GM12875 (cell line): ENCODE results near the gene SSX2IP.

Experiments used
- H3K4me3 ChIP-seq: one replicate; pipeline ENCODE4 v1.5.1; 2011; ENCODE audit warnings: low read depth, low read length, control low read depth
- CTCF ChIP-seq: IDR thresholded peaks from 2 replicates; pipeline ENCODE4 v1.5.1; 2011; ENCODE audit warnings: low read depth, mild to moderate bottlenecking, control low read depth, inconsistent platforms, low read length, moderate library complexity, borderline replicate concordance; ENCODE audit not compliant: insufficient read depth

The SSX2IP gene

DNA sequence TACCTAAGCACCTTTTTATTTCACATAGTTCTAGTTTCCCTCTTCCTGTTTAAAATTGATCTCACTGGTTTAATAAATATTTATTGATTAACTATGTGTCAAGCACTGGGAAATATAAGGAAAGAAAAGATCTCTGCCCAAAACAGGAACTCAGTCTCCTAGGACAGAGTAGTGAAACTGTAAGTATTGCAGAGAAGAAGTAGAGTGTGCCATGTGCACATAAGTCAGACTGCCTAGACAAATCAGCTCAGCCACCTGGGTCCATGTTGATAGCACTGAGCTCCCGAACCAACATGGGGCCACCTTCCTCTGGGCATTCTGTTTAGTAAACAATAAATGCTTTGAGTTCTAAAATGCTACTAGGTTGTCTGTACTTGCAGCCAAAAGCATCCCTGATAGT lies 9.8 kb upstream of the SSX2IP start:
- no peak for TF ChIP-seq CTCF
- no peak overlapping the region for H3K4me3 ChIP-seq

DNA sequence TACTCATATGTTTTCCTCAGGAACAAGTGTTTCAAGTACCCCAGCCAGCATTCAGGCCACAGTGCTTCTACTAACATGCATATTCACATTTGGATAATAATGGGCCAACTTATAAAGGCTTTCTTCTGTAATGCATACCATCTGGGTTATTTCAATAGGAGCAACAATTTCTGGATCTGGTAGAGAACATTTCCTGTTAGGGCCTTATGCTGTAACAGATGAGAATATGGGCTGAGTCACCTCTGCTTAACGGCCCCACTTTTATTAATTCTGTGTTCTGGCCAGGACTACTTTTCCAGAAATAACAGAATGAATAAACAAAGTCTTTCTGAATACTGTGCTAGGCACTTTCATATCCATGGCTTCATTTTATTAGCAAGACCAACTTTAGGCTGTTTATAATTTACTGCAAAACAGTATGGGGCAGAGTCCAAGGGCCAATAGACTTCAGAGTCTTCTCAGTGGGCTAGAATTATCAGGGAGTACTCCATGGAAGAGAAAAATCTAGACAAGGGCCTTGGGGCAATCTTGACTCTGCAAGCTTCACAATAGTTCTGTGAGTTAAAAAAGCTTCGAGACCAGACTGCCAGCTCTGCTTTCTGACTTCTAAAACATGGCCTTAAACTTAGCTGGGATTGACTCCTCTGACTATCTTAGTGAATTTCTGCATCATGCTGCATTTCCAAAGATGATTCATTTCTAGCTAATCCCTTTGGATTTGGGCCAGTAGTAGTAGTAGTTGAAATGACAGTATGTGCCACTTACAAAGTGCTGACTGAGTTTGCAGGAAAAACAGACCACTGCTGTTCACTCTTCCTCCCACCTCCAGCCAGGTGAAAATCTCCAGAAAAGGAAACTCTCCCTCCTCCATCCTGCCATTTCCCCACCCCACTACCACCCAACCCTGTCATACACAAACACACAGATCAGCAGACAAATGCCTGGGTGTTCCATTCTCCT lies 8.2 kb upstream of the SSX2IP start:
- no peak for TF ChIP-seq CTCF
- H3K4me3 ChIP-seq = no peak overlapping the region

DNA sequence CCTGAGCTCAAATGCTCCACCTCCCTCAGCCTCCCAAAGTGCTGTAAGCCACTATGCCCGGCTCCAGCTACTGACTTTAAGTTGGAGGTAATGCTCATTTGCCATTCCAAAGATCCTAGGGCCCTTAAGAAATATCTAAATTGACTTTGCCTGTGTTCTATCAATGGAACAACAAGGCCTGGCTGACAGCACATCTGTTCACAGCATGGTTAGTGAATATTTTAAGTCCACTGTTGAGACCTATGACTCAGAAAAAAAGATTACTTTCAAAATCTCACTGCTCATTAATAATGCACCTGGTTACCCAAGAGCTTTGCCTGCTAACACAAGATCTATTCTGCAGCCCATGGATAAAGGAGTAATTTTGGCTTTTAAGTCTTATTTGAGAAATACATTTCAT lies 3.5 kb upstream of the SSX2IP start:
- TF ChIP-seq CTCF = no peak

DNA sequence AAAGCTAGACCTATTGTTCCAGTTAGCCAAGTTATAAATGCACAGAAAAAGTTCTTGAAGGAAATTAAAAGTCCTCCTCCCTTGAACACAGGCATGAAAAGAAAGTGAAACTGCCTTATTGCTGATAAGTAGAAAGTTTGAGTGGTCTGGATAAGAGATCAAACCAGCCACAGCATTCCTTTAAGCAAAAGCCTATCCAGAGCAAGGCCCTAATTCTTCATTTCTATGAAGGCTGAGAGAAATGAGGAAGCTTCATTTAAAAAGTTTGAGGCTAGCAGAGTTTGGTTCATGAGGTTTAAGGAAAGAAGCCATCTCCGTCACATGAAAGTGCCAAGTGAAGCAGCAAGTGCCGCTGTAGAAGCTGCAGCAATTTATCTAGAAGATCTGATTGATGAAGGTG lies 2.7 kb upstream of the SSX2IP start:
- H3K4me3 ChIP-seq = no peak overlapping the region
- TF ChIP-seq CTCF = no peak

More for the DNA sequence above, 3.5 kb upstream of the SSX2IP start:
- H3K4me3 ChIP-seq = no peak overlapping the region

DNA sequence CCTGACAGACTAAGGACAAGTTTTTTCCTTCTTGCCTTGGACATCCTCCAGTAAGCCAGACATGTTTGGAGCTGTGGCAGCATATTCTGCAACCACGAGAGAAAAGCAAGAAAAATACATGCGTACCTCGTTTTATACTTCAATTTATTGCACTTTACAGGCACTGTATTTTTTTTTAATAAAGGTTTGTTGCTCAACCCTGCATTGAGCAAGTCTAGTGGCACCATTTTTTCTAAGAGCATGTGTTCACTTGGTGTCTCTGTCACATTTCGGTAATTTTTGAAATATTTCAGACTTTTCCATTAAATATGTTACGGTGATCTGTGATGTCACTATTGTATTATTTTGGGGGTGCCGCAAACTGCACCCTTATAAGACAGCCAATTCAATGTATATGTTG lies 2.1 kb upstream of the SSX2IP start:
- no peak for TF ChIP-seq CTCF
- no peak overlapping the region for H3K4me3 ChIP-seq

GRCh38 chr1:84691122-84691783 lies 992 bp upstream of the SSX2IP start:
- H3K4me3 ChIP-seq = peak overlapping the region; percentile 80
- TF ChIP-seq CTCF = no peak
